HG02852 (cell line): Measurements from ENCODE around the gene SEPSECS.

Experiments used
- ATAC-seq: cut with Tn5 transposase; IDR thresholded peaks from one replicate; pipeline ENCODE4 v1.9.1; 2021; ENCODE audit warnings: mild to moderate bottlenecking, moderate library complexity; ENCODE audit not compliant: unreplicated experiment

SEPSECS gene

DNA sequence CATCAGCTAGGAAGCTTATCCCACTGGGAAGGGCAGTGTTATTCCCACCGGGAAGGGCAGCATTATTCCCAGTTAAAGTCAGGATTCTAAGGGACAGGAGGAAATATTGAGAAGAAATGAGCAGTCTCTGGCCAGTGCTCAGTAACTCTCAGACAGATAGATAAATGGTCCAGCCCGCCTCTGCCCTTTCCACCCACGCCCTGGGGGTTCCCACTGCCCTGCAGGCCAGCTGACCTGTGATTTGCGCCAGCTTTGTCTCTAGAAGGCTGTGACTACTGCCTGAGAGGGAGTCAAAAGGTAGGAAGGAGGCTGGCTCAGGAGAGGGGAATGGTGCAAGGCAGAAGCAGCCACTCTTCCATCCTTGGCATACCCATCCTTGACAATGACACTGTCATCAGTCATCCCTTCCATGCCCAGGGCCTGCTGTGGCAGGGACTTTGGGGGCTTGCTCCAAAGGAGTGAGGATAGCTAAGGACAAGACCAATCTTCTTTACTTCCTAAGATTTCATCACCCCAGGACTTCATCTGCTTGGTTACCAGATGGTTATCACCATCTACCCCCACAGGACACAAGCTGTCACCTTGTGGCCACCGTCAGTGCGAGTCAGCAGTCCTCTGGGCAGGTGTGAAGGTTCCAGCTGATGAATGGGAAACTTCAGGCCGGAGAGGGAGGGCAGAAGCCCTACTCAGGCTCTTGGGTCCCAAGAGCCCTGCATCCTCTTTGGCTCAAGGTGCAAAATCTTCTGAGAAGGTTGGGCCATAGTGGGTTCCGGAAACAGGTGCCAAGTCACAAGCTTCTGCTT is 49.5 kb downstream of the SEPSECS start:
- ATAC-seq = no peak

DNA sequence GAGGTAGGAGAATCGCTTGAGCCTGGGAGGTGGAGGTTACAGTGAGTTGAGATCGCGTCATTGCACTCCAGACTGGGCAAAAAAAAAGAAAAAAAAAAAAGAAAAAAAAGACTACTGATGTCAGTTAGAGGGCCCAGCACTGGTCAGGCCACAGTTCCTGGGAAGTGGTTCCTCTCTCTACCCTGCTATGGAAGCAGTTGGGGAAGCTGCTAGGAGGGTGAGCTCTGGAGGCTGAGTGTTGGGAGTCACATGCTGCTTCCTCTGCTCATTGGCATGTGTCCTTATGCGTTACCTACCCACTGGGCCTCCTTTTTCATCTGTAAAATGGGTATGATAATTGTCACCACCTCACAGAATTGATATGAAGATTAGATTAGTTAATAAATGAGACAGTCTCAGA is 50.7 kb downstream of the SEPSECS start:
- no peak for ATAC-seq

DNA sequence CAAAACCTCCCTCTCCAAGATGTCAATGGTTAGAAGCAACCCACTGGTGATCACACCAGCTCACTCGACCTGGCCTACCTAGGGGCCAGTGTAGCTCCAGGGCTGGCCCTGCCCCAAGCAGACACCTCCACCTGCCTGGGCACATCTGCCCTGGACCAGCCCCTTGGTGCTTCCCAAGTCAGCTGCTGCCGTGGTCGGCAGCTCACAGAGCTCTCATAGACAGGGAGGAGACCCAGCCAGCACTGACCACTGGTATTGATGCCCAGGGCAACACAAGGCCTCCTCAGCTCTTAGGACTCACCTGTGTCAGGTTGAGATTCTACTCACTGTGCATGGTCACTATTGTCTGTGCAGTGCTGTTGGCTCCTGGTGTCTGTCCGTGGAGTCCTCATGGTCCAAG is 51.7 kb downstream of the SEPSECS start:
- ATAC-seq = no peak

DNA sequence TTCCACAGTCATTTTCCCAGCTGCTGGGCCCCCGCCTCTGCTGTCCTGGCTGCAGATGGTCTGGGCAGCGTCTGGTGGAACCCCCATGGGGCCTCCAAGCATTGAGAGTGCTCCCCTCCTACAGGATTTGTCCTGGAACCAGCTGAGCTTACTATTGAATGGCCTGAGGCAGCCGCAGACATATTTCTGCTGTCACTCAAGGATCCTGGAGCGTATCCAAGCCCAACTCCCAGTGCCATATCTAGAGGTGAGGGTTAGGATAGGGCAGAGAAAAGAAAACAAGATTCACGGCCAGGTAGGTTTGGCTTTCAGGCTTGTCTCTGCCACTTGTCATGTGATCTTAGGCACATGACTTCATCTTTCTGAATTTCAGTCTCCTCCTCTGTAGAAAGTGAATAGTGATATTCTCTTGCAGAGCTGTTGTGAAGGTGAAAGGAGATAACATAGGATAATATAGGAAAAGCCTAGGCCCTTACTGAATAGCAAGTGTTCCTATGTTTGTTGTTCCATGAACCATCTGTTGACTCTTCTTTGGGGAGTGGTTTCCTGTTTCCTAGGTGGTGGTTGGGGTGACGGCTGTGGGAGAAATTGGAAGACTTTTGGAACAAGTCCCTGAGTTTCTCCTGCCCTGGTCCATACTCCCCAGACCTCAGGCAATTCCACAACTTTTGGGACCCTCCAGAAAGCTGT is 52.3 kb downstream of the SEPSECS start:
- no peak for ATAC-seq

DNA sequence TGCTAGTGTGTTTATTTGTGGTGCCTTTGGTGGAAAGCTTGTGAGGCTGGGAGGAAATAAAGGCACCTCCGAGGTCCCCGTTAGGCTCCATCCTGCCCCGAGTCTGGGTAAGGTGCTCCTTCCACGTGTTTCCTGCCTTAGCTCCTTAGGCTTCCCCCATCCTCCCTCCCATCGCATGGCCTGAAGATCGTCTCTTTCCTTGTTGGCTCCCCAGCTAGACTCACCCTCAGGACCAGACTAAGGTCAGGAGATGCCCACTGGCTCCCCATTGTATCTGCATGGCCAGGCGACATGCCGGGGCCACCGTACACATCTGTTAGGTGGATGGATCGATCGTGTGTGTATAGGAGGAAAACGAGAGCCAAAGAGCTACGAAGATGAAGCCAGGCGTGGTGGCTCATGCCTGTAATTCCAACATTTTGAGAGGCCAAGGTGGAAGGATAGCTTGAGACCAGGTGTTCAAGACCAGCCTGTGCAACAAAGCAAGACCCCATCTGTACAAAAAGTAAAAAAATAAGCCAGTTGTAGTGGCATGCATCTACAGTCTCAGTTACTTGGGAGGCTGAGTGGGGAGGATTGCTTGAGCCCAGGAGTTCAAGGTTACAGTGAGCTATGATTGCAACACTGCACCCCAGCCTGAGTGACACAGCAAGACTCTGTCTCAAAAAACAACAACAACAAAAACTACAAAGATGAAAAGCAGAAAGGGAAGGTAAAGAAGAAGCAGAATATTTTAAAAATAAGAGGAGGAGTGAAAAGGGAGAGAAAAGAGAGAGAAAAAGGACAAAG is 53.7 kb downstream of the SEPSECS start:
- ATAC-seq = no peak

DNA sequence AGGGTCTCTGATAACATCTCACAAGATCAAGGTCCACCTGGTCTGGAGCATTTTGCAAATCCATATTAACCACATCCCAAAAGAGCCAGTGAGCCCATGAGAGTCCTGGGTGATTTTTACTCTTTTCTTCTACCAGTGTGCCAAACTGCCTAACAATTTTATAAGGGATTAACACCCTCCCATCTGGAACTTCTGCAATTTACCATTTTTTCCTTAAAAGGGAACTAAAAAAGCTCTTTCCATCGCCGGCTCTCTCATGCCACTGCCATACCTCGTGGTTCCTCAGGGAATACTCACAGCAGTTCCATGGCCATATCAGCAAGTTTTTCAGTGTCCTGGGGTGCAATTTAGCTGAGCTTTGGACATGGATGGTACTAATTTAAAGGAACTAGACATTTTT is 55.7 kb downstream of the SEPSECS start:
- ATAC-seq = no peak

DNA sequence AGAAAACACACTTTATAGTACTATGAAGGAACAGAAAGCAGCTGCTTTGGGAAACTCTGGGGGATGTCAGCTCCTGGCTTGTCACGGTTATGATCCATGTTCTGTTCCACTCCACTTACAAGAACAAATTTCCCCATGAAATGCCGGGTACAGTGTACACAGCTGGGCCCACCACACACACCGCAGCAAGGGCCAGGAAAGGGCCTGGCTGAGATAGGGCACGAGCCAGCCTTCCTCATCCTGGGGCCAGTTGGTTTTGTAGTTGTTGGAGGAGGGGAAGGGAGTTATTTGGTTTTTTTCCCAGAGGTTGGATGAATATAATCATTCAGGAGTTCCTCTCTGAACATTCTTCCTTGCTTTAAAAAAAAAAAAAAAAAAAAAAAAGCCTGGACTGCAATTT is 56.8 kb downstream of the SEPSECS start:
- ATAC-seq = no peak

DNA sequence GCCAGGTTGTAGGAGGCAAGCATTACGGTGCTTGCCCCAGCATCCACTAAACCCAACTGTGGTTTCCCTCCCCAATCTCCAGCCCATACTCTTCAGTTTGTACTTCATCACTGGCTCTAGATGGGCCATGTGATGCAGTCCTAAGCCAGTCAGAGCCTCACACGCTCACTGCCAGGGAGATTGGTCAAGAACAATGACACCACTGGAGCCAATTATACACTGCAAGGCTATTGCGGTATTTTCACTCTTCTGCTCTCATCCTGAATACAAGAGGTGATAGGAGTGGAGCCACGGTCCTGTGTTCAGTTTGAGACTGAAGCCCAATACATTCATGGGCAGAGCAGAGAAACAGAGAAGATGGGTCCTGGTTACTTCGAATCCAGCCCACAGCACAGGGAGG is 58.4 kb downstream of the SEPSECS start:
- ATAC-seq = no peak

DNA sequence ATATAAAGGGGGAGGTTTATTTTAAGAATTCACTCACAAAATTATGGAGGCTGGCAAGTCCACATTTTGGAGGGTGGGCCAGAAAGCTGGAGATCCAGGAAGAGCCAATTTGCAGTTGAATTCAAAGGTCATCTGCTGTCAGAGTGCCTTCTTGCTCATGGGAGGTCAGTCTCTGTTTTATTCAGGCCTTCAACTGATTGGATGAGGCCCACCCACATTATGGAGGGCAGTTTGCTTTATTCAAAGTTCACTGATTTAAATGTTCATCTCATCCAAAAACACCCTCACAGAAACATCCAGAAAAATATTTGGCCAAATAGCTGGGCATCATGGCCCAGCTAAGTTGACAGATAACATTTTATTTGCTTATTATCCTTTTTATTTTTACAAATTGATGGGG is 59.5 kb downstream of the SEPSECS start:
- ATAC-seq = no peak

DNA sequence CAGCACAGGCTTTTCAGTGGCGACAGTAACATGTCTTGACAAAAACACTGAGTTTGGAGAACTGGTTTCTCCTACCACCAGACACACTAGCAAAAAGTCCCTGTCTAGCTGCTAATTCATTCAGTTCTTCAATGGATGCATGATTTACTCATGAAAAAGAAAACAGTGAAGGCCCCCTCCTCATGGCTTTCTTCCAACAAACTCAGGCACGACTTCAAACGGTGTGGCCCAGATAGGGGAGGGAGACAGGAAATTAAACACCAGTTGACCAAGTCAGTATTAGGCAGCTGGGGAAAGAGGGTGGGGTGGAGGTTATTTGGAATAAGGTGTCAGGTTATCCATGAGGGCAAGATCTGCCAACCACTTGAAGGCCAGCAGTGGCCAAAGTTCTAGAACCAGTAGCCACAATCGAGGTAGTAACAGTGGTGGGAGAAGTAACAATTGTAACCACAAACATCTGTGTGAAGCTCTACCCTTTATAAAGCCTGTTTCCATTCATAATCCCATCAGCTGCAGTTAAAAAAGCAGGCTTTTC is 60.2 kb downstream of the SEPSECS start:
- ATAC-seq = no peak

DNA sequence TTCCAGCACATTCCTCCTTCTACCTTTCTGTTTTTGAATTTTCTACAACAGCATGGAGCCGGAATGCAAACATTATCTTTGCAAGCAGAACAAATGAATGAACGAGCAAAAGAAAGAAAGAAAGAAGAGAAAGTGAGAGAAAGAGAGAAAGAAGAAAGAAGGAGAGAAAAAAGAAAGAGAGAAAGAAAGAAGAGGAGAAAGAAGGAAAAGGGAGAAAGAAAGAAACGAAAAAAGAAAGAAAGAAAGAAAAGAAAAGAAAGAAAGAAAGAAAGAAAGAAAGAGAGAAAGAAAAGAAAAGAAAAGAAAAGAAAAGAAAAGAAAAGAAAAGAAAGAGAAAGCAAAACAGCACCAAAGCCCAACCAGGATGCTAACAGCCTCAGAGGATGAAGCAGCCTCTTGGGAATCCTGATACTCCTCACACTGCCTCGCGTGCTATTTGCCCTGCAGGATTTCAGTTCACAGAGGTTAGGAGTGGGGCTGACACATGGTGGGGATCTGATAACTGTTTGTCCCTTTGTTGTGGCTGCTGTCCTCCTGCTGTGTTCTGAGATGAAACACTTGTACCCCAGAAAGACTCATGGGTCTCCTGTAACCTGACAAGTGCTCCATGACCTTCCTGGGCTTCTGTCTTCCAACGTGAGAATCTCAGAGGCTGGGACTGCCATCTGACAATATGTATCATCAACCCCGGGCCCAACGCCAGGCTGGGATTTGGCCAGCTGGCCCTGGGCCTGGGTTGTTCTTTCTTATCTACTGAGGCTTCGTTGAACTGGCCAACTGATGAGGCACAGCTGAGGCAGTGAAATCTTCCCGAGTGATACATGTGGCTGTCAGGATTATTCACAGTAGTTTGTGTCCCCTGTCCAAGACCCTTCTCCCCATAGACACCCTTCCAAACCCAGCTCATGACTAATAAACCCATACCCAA is 61.0 kb downstream of the SEPSECS start:
- ATAC-seq = no peak

DNA sequence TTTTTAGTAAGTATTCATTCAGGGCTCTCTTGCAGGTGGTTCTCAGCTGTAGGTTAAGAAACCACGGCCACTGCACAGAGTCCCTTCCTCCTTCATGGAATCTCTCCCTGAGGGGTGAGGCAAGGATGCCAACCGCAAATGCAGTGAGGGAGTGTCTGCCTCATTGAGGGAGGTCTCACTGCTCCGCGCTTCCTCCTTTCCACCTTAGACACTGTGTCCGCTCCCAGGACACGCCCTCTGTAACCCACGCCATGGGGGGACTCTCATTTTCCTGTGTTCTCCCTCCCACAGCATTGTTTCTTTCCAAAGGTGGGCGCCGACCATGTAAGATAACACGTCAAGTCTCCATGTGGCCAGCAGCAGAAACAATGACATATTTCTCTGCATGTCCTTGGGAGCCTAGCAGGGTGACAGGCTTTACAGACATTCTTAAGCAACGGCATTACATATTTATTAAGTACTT is 63.2 kb downstream of the SEPSECS start:
- ATAC-seq = no peak

DNA sequence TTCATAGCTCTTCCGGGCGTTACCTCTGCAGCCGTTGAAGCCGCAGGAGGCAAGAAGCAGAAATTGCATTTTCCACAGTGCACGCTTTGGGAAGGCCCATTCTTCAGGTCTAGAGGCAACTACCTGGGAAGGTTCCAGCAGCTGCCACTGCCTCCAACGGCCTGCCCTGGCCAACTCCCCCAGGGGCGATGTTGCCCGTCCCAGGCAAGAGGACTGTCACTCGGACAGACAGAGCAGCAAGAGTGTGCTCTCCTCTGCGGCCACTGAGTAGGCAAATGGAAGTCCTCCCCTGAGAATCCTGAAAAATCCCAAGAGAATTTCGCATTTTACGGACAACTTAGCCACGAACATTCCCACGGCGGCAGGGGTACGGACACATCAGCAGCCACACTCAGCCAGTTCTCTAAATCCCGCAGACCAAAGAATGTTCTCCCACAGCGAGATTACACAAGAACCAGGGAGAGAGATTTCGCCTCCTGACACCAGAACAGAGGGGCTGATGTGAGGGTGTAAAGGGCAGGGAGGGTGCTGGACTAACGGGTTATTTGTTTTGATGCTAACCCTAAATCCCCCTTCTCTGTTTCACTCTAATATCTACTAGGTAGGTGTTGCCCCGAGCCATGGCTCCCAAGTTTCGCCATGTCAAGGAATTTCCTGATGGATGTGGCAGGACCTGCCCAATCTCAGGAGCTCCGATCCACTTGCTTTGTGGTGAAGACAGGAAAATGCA is 63.8 kb downstream of the SEPSECS start:
- ATAC-seq = no peak

DNA sequence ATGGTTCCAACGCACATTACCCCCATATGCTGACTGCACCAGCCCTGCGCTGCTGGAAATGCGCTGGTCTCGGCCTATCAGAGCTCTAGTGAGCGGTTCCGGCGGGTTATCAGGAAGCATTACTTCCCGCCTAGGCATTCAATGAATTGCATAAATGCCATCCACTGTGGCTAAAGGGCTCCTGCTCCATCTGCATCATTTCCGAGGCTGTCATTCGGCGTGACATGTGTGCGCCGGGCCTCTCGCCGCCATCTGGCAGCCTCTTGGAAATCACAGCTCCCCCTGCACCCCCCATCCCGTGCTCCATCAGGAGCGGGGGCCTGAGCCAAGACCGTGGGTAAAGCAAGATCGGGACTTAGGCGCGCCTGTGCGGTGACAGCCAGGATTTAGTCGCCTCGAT is 64.4 kb downstream of the SEPSECS start:
- ATAC-seq = no peak

DNA sequence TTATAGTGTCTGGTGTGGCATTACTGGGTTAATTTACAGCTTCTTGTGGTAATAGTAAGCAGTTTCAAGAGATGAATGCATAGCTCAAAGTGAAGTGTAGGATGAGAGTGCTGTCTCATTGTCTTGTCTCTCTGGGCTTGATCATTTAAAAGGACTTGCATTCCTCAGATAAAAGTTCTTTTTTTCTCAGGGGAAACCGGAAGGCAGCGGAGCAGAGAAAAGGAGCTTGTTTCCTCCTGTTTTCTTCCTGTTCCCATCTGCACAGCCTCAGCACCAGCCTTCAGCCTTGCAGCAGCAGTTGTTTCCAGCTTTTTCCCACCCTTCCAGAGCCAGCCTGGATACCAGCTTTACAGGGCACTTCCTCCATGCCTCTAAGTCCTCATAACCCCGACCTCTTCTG is 68.1 kb downstream of the SEPSECS start:
- no peak for ATAC-seq

DNA sequence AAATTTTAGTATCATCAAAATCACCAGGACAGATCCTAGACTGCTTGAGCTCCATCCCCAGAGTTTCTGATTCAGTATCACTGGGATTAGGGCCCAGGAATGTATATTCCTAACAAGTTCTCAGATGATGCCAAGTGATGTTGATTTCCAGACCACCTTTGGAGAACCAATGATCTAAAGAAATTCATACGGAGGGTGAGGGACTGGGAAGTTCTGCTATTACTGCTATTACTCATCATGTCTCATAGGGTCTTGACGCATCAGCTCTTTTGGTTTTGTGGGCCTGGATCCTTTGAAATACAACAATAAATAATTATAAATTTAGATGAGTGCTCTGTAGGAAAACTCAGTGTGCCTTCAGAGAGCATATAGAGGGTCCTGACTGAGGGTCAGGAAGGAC is 69.7 kb downstream of the SEPSECS start:
- ATAC-seq = no peak

DNA sequence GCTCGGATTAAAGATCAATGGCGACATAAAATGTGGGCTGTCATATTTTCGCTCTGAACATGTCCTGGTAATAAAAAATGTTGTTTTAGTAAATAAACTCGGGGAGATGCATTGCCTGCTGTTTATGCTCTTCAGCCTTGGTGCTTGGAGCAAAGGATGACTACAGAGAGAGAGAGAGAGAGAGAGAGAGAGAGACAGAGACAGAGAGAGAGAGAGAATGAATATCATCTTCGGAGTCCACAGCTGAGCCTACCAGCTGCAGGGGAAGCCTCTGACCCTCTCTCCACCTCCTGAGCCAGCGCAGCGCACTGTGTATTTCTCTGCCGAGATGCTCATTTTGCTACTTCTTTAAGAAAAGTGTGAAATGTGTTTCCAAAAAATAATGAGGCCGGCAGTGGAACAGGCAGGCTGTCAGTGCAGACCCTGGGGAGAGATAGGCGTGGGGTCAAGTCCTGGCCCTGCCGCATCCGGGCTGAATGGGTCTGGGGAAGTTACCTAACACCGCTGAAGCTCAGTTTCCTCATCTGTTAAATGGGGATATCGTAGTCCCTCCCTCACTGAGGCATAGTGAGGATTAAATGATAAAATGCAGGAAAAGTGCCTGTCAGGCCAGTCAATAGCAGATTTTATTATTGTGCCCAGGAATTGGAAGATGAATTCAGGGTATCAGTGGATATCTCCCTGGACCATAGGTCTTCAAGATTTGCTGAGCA is 71.0 kb downstream of the SEPSECS start:
- no peak for ATAC-seq

DNA sequence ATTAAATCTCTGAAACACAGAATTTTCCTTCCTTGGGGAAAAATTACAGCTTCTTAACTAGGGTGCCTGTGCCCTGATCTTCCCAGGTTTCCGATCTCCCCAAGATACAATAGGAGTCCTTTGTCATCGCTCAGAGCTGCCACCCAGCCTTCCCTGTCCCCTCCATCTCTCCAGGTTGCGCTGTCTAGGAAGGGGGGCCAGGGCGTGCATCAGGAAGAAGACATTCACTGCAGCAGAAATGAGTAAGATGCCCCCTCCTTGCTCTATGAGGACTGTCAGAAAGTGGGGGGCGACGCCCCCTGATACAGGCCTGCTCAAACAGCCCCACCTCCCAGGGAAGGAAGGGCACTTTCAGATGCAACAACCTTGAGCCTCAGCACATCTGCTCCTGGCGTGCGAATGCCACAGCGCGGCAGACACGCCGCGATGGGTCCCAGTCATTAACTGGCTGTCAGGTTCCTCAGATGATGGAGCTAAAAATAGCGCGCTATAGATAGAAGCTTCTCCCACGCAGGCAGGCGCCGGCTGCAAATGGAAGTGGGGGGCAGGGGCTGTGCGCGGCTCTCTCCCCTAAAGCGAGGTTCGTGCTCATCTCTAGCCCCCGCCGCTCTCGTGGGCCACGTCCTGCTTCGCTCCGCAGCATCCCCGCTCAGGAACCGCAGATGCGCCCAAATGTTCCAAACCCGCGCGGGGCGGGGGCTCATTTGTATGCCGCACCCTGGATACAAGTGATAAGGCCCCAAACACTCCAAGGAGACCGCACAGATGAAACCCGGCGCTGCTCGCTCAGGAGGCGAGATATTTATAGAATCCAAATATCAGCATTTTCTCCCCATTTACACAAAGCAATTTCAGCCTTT is 71.9 kb downstream of the SEPSECS start:
- ATAC-seq = peak; percentile 86
